DOHH2 (cell line): ENCODE data around the gene TBCK.

ENCODE experiments used
- H3F3A ChIP-seq: fragments of 200-600 bp; sonication (generic), shearing (Covaris generic); 2 replicates; pipeline ENCODE4 v1.6.0; 2016; ENCODE audit warnings: antibody characterized with exemption, mild to moderate bottlenecking; ENCODE audit not compliant: control insufficient read depth, insufficient read depth
- H3K27ac ChIP-seq: fragments of 200-600 bp; sonication (generic); 2 replicates; pipeline ENCODE4 v1.5.1; 2014; ENCODE audit warnings: low read depth, mild to moderate bottlenecking, low read length, moderate library complexity
- H3K27me3 ChIP-seq: fragments of 200-600 bp; sonication (generic); 2 replicates; pipeline ENCODE4 v1.6.1; 2014; ENCODE audit warnings: mild to moderate bottlenecking, low read length, mixed read lengths; ENCODE audit not compliant: control insufficient read depth
- H3K36me3 ChIP-seq: fragments of 200-600 bp; sonication (generic); 2 replicates; pipeline ENCODE4 v1.6.1; 2014; ENCODE audit warnings: mild to moderate bottlenecking, low read length, moderate library complexity, mixed read lengths; ENCODE audit not compliant: control insufficient read depth
- H3K4me1 ChIP-seq: fragments of 200-600 bp; sonication (generic); 2 replicates; pipeline ENCODE4 v1.6.1; 2014; ENCODE audit warnings: mild to moderate bottlenecking, low read length, mixed read lengths; ENCODE audit not compliant: control insufficient read depth
- H3K4me2 ChIP-seq: fragments of 200-600 bp; sonication (generic); 2 replicates; pipeline ENCODE4 v1.6.0; 2014; ENCODE audit warnings: mild to moderate bottlenecking, low read length, moderate library complexity
- H3K4me3 ChIP-seq: fragments of 200-600 bp; sonication (generic); 2 replicates; pipeline ENCODE4 v1.5.1; 2014; ENCODE audit warnings: mild to moderate bottlenecking, low read length, mixed read lengths
- H3K79me2 ChIP-seq: fragments of 200-600 bp; sonication (generic); 2 replicates; pipeline ENCODE4 v1.6.1; 2014; ENCODE audit warnings: mild to moderate bottlenecking, low read length, mixed read lengths; ENCODE audit not compliant: control insufficient read depth
- H3K9me2 ChIP-seq: fragments of 200-600 bp; sonication (generic); replicated peaks from 2 replicates; pipeline ENCODE4 v1.6.1; 2014; ENCODE audit warnings: mild to moderate bottlenecking, low read length, mixed read lengths; ENCODE audit not compliant: control insufficient read depth
- H3K9me3 ChIP-seq: fragments of 200-600 bp; sonication (generic); 2 replicates; pipeline ENCODE4 v1.6.1; 2014; ENCODE audit warnings: antibody characterized with exemption, low read length, mixed read lengths; ENCODE audit not compliant: control insufficient read depth, insufficient read depth
- H4K20me1 ChIP-seq: fragments of 200-600 bp; sonication (generic); 2 replicates; pipeline ENCODE4 v1.6.0; 2014; ENCODE audit warnings: low read depth, mild to moderate bottlenecking, antibody characterized with exemption, low read length, moderate library complexity; ENCODE audit not compliant: control insufficient read depth, insufficient read depth
- EZH2phosphoT487 ChIP-seq: fragments of 200-600 bp; sonication (generic); IDR thresholded peaks from 2 replicates; pipeline ENCODE4 v1.6.1; 2017; ENCODE audit warnings: borderline replicate concordance, mild to moderate bottlenecking, antibody characterized with exemption, low read length, moderate library complexity, mixed read lengths
- TF ChIP-seq, protein P1 (sequence below): fragments of 200-600 bp; sonication (generic); IDR thresholded peaks from one replicate; pipeline ENCODE4 v1.5.1; 2014; ENCODE audit warnings: antibody characterized with exemption, mild to moderate bottlenecking, low read depth, low read length; ENCODE audit not compliant: poor library complexity, severe bottlenecking

The TBCK gene

DNA sequence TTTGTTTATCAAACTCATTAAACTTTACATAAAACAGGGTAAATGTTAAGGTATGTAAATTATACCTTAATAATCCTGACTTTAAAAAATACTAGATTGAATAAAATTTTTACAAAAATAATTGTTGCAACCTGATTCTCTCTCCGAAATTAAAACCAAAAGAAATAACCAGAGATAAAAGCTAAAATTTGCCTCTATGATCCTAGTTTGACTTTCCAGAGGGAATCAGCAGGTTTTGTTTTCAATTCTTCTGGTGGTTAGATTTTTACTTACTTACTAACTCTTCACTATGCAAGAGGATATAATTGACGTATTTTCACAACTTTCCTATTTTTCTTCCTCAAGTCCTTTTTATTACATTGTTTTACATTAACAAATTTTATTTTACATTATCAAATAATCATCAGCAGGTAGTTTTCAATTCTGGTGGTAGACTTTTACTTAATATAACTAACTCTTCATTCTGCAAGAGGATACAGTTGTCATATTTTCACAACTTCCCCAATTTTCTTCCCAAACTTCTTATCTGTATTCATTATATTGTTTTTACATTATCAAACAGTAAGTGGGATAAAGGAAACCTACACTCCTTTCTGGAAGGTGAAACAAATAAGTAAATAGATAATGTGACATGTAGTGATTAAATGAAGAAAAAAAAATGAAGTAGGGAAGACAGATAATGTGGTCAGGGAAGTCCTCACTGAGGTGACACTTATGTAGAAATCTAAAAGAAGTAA is 52.2 kb downstream of the TBCK start:
- no peaks in the 10 kb centered on the region for H3F3A ChIP-seq
- no peaks in the 10 kb centered on the region for H3K9me3 ChIP-seq
- no peak overlapping the region for H3K27ac ChIP-seq
- no peak overlapping the region for H3K4me3 ChIP-seq
- no peaks in the 10 kb centered on the region for H4K20me1 ChIP-seq
- no peaks in the 10 kb centered on the region for H3K9me2 ChIP-seq
- H3K36me3 ChIP-seq: 0 out of 2 replicates have a peak, but pooled peaks cover under 1% of the 10 kb centered on the region
- H3K79me2 ChIP-seq: no peaks in the 10 kb centered on the region
- H3K4me1 ChIP-seq: no peaks in the 10 kb centered on the region
- TF ChIP-seq EZH2phosphoT487: no peak
- TF ChIP-seq, protein P1, sequence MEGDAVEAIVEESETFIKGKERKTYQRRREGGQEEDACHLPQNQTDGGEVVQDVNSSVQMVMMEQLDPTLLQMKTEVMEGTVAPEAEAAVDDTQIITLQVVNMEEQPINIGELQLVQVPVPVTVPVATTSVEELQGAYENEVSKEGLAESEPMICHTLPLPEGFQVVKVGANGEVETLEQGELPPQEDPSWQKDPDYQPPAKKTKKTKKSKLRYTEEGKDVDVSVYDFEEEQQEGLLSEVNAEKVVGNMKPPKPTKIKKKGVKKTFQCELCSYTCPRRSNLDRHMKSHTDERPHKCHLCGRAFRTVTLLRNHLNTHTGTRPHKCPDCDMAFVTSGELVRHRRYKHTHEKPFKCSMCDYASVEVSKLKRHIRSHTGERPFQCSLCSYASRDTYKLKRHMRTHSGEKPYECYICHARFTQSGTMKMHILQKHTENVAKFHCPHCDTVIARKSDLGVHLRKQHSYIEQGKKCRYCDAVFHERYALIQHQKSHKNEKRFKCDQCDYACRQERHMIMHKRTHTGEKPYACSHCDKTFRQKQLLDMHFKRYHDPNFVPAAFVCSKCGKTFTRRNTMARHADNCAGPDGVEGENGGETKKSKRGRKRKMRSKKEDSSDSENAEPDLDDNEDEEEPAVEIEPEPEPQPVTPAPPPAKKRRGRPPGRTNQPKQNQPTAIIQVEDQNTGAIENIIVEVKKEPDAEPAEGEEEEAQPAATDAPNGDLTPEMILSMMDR: no peak
- H3K4me2 ChIP-seq: no peak overlapping the region
- H3K27me3 ChIP-seq: no peaks in the 10 kb centered on the region

DNA sequence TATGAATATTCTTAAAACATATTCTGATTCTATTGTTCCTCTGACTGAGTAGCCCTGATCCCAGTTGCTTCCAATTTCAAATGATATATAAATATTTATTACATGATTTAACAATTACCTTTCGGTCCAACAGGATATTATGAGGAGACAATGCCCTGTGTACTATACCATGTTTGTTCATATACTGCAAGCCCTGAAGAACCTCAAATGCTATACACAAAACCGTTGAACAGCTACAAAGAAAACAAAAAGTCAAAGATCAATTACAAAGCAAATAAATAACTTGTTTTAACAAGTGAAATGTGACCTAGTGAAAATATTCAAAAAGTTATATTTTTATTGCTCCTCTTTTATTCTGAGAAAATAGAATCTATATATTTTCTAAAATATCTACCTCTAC is 54.0 kb downstream of the TBCK start:
- Histone ChIP-seq H3K27me3 (no peaks in the 10 kb centered on the region), H3K79me2 (no peaks in the 10 kb centered on the region), H3K36me3 (0 out of 2 replicates have a peak, but pooled peaks cover 3% of the 10 kb centered on the region), H3K4me2 (no peak overlapping the region), H4K20me1 (no peaks in the 10 kb centered on the region), H3K4me1 (no peaks in the 10 kb centered on the region), H3K9me3 (no peaks in the 10 kb centered on the region), H3K9me2 (no peaks in the 10 kb centered on the region), H3K4me3 (no peak overlapping the region), H3K27ac (no peak overlapping the region), H3F3A (no peaks in the 10 kb centered on the region)
- TF ChIP-seq, protein P1: no peak
- no peak for TF ChIP-seq EZH2phosphoT487

DNA sequence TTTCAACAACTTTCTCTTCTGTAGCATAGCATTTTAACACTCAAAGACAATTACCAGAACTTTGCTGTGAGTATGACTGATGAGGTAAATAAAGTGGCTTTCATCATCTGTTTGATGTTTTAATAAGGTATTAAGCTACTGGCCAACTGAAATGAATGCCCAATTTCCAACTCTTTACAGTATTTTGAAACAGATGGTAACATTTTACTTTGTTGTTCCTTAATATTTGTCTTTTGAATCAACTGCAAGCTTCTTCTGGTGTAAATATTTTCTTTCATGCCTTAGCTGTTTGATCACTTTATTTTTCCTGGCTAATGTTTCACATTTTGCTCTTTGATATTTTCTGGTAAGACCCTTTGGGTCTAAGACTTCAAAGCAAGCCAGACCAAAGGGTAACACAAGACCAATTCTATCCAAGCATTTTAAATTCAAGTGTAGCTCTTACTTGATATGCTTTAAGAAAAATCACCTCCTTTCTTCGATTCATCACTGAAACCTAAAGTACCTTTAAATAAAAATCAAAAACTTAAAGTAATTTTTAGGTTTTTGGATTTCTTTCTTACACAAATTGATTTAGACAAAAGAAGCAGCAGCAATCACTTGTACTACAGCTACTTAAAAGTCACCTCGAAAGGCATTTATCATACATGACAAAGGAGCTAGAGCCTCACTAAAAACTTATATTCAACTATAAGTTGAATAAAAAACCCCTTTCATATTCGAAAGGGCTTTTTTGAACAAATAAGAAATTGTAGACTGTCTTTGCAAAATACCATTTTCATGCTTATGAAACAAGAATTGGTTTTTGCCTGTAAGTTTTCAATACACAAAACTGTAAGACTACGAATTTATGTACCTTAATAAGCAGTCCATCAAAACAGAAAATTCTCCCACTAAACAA is 57.6 kb downstream of the TBCK start:
- H3K36me3 ChIP-seq: peaks cover 3% of the 10 kb centered on the region; the same call in 1 of the 2 replicates
- H3K9me2 ChIP-seq: no peaks in the 10 kb centered on the region
- no peaks in the 10 kb centered on the region for H3F3A ChIP-seq
- no peak overlapping the region for H3K4me2 ChIP-seq
- no peak for TF ChIP-seq EZH2phosphoT487
- TF ChIP-seq, protein P1: no peak
- no peaks in the 10 kb centered on the region for H3K9me3 ChIP-seq
- no peaks in the 10 kb centered on the region for H3K4me1 ChIP-seq
- H4K20me1 ChIP-seq: no peaks in the 10 kb centered on the region
- no peaks in the 10 kb centered on the region for H3K27me3 ChIP-seq
- no peaks in the 10 kb centered on the region for H3K79me2 ChIP-seq
- H3K4me3 ChIP-seq: no peak overlapping the region
- H3K27ac ChIP-seq: no peak overlapping the region
